CD14-positive monocyte (primary cell): Measurements from ENCODE around the gene NUMBL. TPM values are rescaled to one million over a fixed set of nuclear protein-coding genes. Genes with fewer than 3 reads are reported as not detected.
A peak's percentile ranks its signal among the peaks of the same experiment; 100 is the strongest.

Source experiments
- DNase-seq, 3 donors: peaks; one replicate each; pipeline ENCODE4 v3.0.0-alpha.2; 2011 to 2022
- H2AFZ ChIP-seq: 2 replicates; pipeline ENCODE4 v1.6.0; 2012; ENCODE audit warnings: mild to moderate bottlenecking, low read depth, low read length, inconsistent platforms; ENCODE audit not compliant: insufficient read depth, poor library complexity, severe bottlenecking
- H3K27ac ChIP-seq, 2 donors: 1 replicate in 1 of 2; 2 replicates in 1 of 2; pipeline ENCODE4 v1.5.1; 2012 to 2013; ENCODE audit warnings: low read length in 2 of 2, control low read depth in 1 of 2, inconsistent platforms in 1 of 2, low read depth in 1 of 2, mild to moderate bottlenecking in 1 of 2
- H3K27me3 ChIP-seq, 2 donors: one replicate each; pipeline versions ENCODE4 v1.6.0 to v1.6.1; 2011 to 2013; ENCODE audit warnings: low read length in 2 of 2; ENCODE audit not compliant: control insufficient read depth in 2 of 2, insufficient read depth in 2 of 2
- H3K36me3 ChIP-seq, 2 donors: replicated peaks in 1 of 2; 1 replicate in 1 of 2; 2 replicates in 1 of 2; pipeline versions ENCODE4 v1.5.1 to v1.6.1; 2012 to 2013; ENCODE audit warnings: low read length in 2 of 2, control low read depth in 1 of 2, inconsistent platforms in 1 of 2, mild to moderate bottlenecking in 1 of 2; ENCODE audit not compliant: insufficient read depth in 2 of 2, control insufficient read depth in 1 of 2
- H3K4me1 ChIP-seq, 2 donors: 1 replicate in 1 of 2; 2 replicates in 1 of 2; pipeline versions ENCODE4 v1.5.1 to v1.6.1; 2012 to 2013; ENCODE audit warnings: low read length in 2 of 2, control low read depth in 1 of 2, inconsistent platforms in 1 of 2, mild to moderate bottlenecking in 1 of 2, moderate library complexity in 1 of 2; ENCODE audit not compliant: insufficient read depth in 2 of 2, control insufficient read depth in 1 of 2
- H3K4me2 ChIP-seq: replicated peaks from 2 replicates; pipeline ENCODE3; 2012; ENCODE audit warnings: low read length, moderate library complexity, mild to moderate bottlenecking; ENCODE audit not compliant: poor library complexity, severe bottlenecking; ENCODE audit errors: extremely low read depth
- H3K4me3 ChIP-seq, 3 experiments: fragments of 200-600 bp in 1 of 3; sonication (generic) in 1 of 3; replicated peaks in 1 of 3; 1 replicate in 2 of 3; 2 replicates in 1 of 3; pipeline ENCODE4 v1.5.1; 2011 to 2013; ENCODE audit warnings: low read length in 3 of 3, mild to moderate bottlenecking in 3 of 3, control low read depth in 2 of 3, low read depth in 2 of 3, inconsistent platforms in 1 of 3, moderate library complexity in 1 of 3
- H3K79me2 ChIP-seq: 2 replicates; pipeline ENCODE4 v1.6.0; 2012; ENCODE audit warnings: mild to moderate bottlenecking, control low read depth, inconsistent platforms, low read length, moderate library complexity; ENCODE audit not compliant: insufficient read depth
- H3K9ac ChIP-seq: 2 replicates; pipeline ENCODE4 v1.6.0; 2017; ENCODE audit warnings: low read length, mild to moderate bottlenecking; ENCODE audit not compliant: insufficient read depth, poor library complexity, severe bottlenecking
- H3K9me3 ChIP-seq, 2 donors: replicated peaks in 1 of 2; 1 replicate in 1 of 2; 2 replicates in 1 of 2; pipeline versions ENCODE4 v1.5.1 to v1.6.1; 2012 to 2013; ENCODE audit warnings: low read length in 2 of 2, control low read depth in 1 of 2; ENCODE audit not compliant: control insufficient read depth in 1 of 2, insufficient read depth in 1 of 2
- H4K20me1 ChIP-seq: 2 replicates; pipeline ENCODE4 v1.6.0; 2012; ENCODE audit warnings: mild to moderate bottlenecking, low read length, control low read depth, moderate library complexity; ENCODE audit not compliant: insufficient read depth
- H3K27ac Mint-ChIP-seq, 7 donors: one replicate each; pipeline ENCODE4 v1.8.0; 2020; ENCODE audit warnings: mild to moderate bottlenecking in 7 of 7, mixed read lengths in 7 of 7, moderate library complexity in 6 of 7, inconsistent platforms in 2 of 7
- H3K27me3 Mint-ChIP-seq, 3 donors: one replicate each; pipeline ENCODE4 v1.8.0; 2021 to 2022; ENCODE audit warnings: low read depth in 3 of 3, mild to moderate bottlenecking in 3 of 3, mixed read lengths in 3 of 3, moderate library complexity in 3 of 3, inconsistent platforms in 1 of 3
- H3K36me3 Mint-ChIP-seq, 2 donors: one replicate each; pipeline ENCODE4 v1.8.0; 2020; ENCODE audit warnings: mixed read lengths in 2 of 2, inconsistent platforms in 1 of 2, mild to moderate bottlenecking in 1 of 2
- H3K4me1 Mint-ChIP-seq: one replicate; pipeline ENCODE4 v1.8.0; 2020; ENCODE audit warnings: mild to moderate bottlenecking, mixed read lengths
- H3K4me3 Mint-ChIP-seq, 2 donors: one replicate each; pipeline ENCODE4 v1.8.0; 2020; ENCODE audit warnings: mild to moderate bottlenecking in 2 of 2, mixed read lengths in 2 of 2, moderate library complexity in 1 of 2
- H3K9me3 Mint-ChIP-seq, 7 donors: one replicate each; pipeline ENCODE4 v1.8.0; 2020 to 2022; ENCODE audit warnings: mixed read lengths in 7 of 7, mild to moderate bottlenecking in 6 of 7, moderate library complexity in 6 of 7, inconsistent platforms in 2 of 7
- WGBS: methylation state at CpG from one replicate; pipeline ENCODE4 v1.1.5; 2013; ENCODE audit warnings: missing lambda C conversion rate; ENCODE audit not compliant: insufficient coverage; 5-methylcytosine and 5-hydroxymethylcytosine counted together
- intact Hi-C, 2 donors: fragments of 100-400 bp; cut with micrococcal nuclease; formaldehyde crosslinking; loops; one replicate each; pipeline versions ENCODE4 v1.15.0 to v1.15.1; 2023
- polyA minus RNA-seq: library from RNA; depleted of rRNA, polyadenylated mRNA; stranded (reverse); fragments of >200 nt; gene quantifications from 2 replicates; pipeline ENCODE4 v1.2.3, GENCODE V29; 2012
- polyA plus RNA-seq, 3 donors: library from polyadenylated mRNA; depleted of rRNA in 1 of 3; unstranded in 2 of 3; stranded (reverse) in 1 of 3; fragments of 300-500 nt in 2 of 3; fragments of >200 nt in 1 of 3; fragmentation: Illumina TruSeq in 2 of 3; gene quantifications; 1 replicate in 2 of 3; 2 replicates in 1 of 3; pipeline ENCODE4 v1.2.3, GENCODE V29; 2012 to 2021
- total RNA-seq, 12 experiments: library from RNA in 1 of 12; stranded (reverse) in 1 of 12; fragments of 120-200 nt in 1 of 12; gene quantifications; one replicate each; pipeline ENCODE4 v1.2.4 and lab custom pipeline; 2013 to 2026; ENCODE audit warnings: mixed read lengths in 6 of 12, inconsistent platforms in 1 of 12
- TF ChIP-seq, protein P1 (sequence below): fragments of 200-600 bp; IDR thresholded peaks from one replicate; pipeline ENCODE4 v1.8.0; 2022; ENCODE audit warnings: antibody characterized with exemption, mild to moderate bottlenecking

Gene NUMBL
- total RNA-seq (2013) = 1.3 TPM
- polyA plus RNA-seq = 1 to 10 TPM in 1 of 3 donors, under 1 TPM in 2; 0.12 to 7.2 (median 0.45) TPM
- polyA minus RNA-seq = 2.6 and 3.6 TPM in 2 replicates
- total RNA-seq (lab: John Stamatoyannopoulos, UW) = 0.84 to 4.8 (median 2.1) reads per million in 11 experiments

DNA sequence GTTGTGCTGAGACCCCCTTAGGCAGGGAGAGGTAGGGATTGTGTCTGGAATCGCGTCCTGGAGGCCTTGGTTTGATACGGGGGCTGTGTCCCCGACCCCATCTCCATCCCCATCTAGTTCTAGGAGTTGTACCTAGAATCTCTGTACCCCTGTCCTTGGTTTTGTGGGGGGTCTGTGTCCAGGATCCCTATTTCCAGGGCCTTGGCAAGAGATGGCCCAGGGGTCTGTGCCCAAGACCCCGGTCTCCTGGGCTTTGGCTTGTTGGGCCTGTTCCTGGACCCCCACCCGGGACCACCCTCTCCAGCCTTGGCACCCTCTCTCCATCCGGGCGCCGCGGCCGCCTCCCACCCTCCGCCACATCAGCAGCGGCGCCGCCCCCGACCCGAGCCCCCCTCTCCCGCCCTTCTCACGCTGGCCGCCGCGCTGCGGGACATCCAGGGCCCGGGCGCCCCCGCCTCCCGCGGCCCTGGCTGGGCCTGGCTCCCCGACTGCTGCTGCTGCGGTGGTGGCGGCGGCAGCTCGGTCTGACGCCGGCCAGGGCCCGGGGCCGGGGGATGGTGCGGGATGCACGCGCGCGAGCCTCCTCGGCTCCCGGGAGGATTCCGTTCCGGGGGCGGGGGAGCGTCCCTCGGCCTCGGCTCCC, at the start of gene NUMBL:
NUMBL (minus strand) TSS at position 602 of the 643 bp plus-strand sequence; CDS start at position 434, 168 bp downstream.
- intact Hi-C loops = no loop called here
- H3K27ac ChIP-seq = peak within 1 kb of the TSS; percentile 28 to 64
- DNase-seq = no peak

DNA sequence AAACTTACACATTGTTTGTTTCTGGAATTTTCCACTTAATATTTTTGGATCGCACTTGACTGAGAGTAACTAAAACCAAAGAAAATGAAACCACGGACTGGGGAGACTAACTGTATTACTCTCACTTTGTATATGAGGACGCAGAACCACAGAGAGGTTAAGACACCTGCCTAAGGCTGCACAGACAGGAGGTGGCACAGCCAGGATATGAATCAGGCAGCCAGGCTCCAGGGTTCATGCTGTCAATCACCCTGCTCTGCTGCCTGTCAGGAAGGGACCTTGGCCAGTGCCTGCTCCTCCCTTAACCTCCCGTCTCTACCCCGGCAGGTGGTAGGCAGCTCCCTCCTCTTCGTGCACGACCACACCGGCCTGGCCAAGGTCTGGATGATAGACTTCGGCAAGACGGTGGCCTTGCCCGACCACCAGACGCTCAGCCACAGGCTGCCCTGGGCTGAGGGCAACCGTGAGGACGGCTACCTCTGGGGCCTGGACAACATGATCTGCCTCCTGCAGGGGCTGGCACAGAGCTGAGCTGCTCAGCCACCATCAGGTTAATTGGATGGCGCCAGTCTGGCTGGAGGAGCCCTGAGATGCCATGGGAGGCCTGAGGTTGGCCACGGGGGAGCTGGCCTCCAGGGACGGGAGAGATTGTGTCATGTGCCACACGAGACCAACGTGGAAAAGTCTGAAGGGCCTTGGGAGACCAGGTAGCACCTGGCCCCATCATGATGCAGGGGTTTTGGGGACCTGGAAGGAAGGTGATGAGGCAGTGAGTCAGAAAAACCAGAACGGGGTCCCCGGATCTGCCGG, 48.8 kb upstream of the NUMBL start:
- Histone ChIP-seq H3K4me1 (no peaks in the 10 kb centered on the region), H3K27ac (no peak overlapping the region), H3K36me3 (peaks cover 60 to 71% of the 10 kb centered on the region in 2 donors), H3K9ac (no peak overlapping the region), H4K20me1 (no peaks in the 10 kb centered on the region), H2AFZ (no peak overlapping the region), H3K27me3 (no peaks in the 10 kb centered on the region), H3K79me2 (no peaks in the 10 kb centered on the region), H3K4me2 (no peak overlapping the region), H3K4me3 (no peak overlapping the region), H3K9me3 (no peaks in the 10 kb centered on the region)
- WGBS = 98% methylated on average over 19 of the region's 22 CpGs
- peak overlapping the region in 2 of 7 donors; percentile 11 to 37 for H3K27ac Mint-ChIP-seq
- peaks cover 4% of the 10 kb centered on the region for H3K4me1 Mint-ChIP-seq
- intact Hi-C loops = no loop called here
- no peak for DNase-seq
- peaks cover 0 to 3% (median 0%) of the 10 kb centered on the region in 3 donors for H3K27me3 Mint-ChIP-seq
- TF ChIP-seq, protein P1, sequence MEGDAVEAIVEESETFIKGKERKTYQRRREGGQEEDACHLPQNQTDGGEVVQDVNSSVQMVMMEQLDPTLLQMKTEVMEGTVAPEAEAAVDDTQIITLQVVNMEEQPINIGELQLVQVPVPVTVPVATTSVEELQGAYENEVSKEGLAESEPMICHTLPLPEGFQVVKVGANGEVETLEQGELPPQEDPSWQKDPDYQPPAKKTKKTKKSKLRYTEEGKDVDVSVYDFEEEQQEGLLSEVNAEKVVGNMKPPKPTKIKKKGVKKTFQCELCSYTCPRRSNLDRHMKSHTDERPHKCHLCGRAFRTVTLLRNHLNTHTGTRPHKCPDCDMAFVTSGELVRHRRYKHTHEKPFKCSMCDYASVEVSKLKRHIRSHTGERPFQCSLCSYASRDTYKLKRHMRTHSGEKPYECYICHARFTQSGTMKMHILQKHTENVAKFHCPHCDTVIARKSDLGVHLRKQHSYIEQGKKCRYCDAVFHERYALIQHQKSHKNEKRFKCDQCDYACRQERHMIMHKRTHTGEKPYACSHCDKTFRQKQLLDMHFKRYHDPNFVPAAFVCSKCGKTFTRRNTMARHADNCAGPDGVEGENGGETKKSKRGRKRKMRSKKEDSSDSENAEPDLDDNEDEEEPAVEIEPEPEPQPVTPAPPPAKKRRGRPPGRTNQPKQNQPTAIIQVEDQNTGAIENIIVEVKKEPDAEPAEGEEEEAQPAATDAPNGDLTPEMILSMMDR = no peak
- H3K9me3 Mint-ChIP-seq = peaks cover 0 to 3% (median 0%) of the 10 kb centered on the region in 7 donors
- H3K36me3 Mint-ChIP-seq = peaks cover 61 to 81% of the 10 kb centered on the region in 2 donors
- no peak overlapping the region for H3K4me3 Mint-ChIP-seq

More for the DNA sequence above, at the start of gene NUMBL:
- H3K4me1 ChIP-seq = peaks cover 19 to 24% of the 10 kb centered on the region in 2 donors
- peak within 1 kb of the TSS; percentile 56 for H3K9ac ChIP-seq
- H3K79me2 ChIP-seq = no peaks in the 10 kb centered on the region
- under 1% methylated on average over 37 of the region's 50 CpGs for WGBS
- Mint-ChIP-seq H3K4me1 (peaks cover 7% of the 10 kb centered on the region), H3K4me3 (peak within 1 kb of the TSS; percentile 92 to 95), H3K27ac (peak within 1 kb of the TSS; percentile 85 to 97 (median 94)), H3K36me3 (peaks cover 29 to 48% of the 10 kb centered on the region in 2 donors), H3K9me3 (peaks cover 0 to 3% (median 0%) of the 10 kb centered on the region in 7 donors), H3K27me3 (no peaks in the 10 kb centered on the region)
- peak within 1 kb of the TSS; percentile 96 for H3K4me2 ChIP-seq
- H3K36me3 ChIP-seq = peaks cover 14 to 24% of the 10 kb centered on the region in 2 donors
- no peaks in the 10 kb centered on the region for H3K9me3 ChIP-seq
- no peaks in the 10 kb centered on the region for H4K20me1 ChIP-seq
- peak within 1 kb of the TSS; percentile 84 for H2AFZ ChIP-seq
- H3K4me3 ChIP-seq = peak within 1 kb of the TSS; percentile 48 to 77 (median 73)
- TF ChIP-seq, protein P1 = no peak
- peaks cover 0 to 3% of the 10 kb centered on the region in 2 donors for H3K27me3 ChIP-seq
